GM18870 (cell line): ENCODE results near the gene OR10V1.
A peak's percentile ranks its signal among the peaks of the same experiment; 100 is the strongest.
"Not testable (repeated sequence)": the region's sequence is repeated elsewhere in the genome, so short reads cannot be mapped to it uniquely, and the experiment has no call there.

ENCODE experiments used
- ATAC-seq: cut with Tn5 transposase; IDR thresholded peaks from one replicate; pipeline ENCODE4 v1.9.1; 2021; ENCODE audit warnings: moderate library complexity; ENCODE audit not compliant: unreplicated experiment

Gene OR10V1

GRCh38 chr11:59710136-59710847 is 3.4 kb downstream of the OR10V1 start:
- no peak for ATAC-seq

GRCh38 chr11:59708537-59708936 is 5.1 kb downstream of the OR10V1 start:
- no peak for ATAC-seq

- ATAC-seq, result no peak
These were observed 6.3 kb downstream of the OR10V1 start for GRCh38 chr11:59707371-59707770.

GRCh38 chr11:59706518-59707285 is 6.9 kb downstream of the OR10V1 start:
- no peak for ATAC-seq

- ATAC-seq, result no peak
These were observed 8.4 kb downstream of the OR10V1 start for GRCh38 chr11:59705294-59705693.

GRCh38 chr11:59703515-59703914 is 10.1 kb downstream of the OR10V1 start:
- ATAC-seq, result not testable (repeated sequence)

- ATAC-seq, result not testable (repeated sequence)
These were observed 13.5 kb downstream of the OR10V1 start for GRCh38 chr11:59700157-59700556.

- ATAC-seq, result no peak
These were observed 15.1 kb downstream of the OR10V1 start for GRCh38 chr11:59698506-59698905.

- no peak for ATAC-seq
These were observed 20.7 kb downstream of the OR10V1 start for GRCh38 chr11:59692915-59693314.

- no peak for ATAC-seq
These were observed 22.5 kb downstream of the OR10V1 start for GRCh38 chr11:59691156-59691555.

GRCh38 chr11:59689015-59689414 is 24.6 kb downstream of the OR10V1 start:
- no peak for ATAC-seq

GRCh38 chr11:59681260-59681725 is 32.4 kb downstream of the OR10V1 start:
- not testable (repeated sequence) for ATAC-seq

- peak; percentile 91 for ATAC-seq
These were observed 33.1 kb downstream of the OR10V1 start for GRCh38 chr11:59680287-59681154.

GRCh38 chr11:59679347-59679746 is 34.3 kb downstream of the OR10V1 start:
- no peak for ATAC-seq

- ATAC-seq, result no peak
These were observed 34.9 kb downstream of the OR10V1 start for GRCh38 chr11:59678813-59679165.

- no peak for ATAC-seq
These were observed 35.4 kb downstream of the OR10V1 start for GRCh38 chr11:59678118-59678812.

- no peak for ATAC-seq
These were observed 37.4 kb downstream of the OR10V1 start for GRCh38 chr11:59676205-59676604.

- ATAC-seq, result no peak
These were observed 39.4 kb downstream of the OR10V1 start for GRCh38 chr11:59674291-59674690.

- no peak for ATAC-seq
These were observed 40.4 kb downstream of the OR10V1 start for GRCh38 chr11:59673291-59673690.

- ATAC-seq, result no peak
These were observed 42.2 kb downstream of the OR10V1 start for GRCh38 chr11:59671471-59671870.

- no peak for ATAC-seq
These were observed 44.0 kb downstream of the OR10V1 start for GRCh38 chr11:59669611-59670009.
